GM21515 (cell line): ENCODE measurements around the gene PPP4R3A.
"Not testable (repeated sequence)": the region's sequence is repeated elsewhere in the genome, so short reads cannot be mapped to it uniquely, and the experiment has no call there.

ENCODE experiments used
- ATAC-seq: cut with Tn5 transposase; IDR thresholded peaks from one replicate; pipeline ENCODE4 v1.9.1; 2021; ENCODE audit not compliant: unreplicated experiment

The PPP4R3A gene

DNA sequence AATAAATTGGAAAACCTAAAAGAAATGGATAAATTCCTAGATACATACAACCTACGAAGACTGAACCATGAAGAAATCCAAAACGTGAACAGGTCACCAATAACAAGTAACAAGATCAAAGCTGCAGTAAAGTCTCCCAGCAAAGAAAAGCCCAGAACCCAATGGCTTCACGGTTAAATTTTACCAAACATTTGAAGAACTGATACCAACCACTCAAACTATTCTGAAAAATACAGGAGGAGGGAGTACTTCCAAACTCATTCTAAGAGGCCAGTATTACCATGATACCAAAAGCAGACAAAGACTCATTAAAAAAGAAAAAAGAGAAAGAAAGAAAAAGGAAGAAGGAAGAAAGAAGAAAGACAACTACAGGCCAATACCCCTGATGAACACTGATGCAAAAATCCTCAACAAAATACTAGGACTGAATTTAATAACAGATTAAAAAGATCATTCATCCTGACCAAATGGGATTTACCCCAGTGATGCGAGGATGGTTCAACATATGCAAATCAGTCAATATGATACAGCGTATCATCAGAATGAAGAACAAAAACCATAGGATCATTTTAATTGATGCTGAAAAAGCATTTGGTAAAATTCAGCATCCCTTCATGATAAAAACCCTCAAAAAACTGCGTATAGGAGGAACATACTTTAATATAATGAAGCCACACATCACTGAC is 65.6 kb downstream of the PPP4R3A start:
- ATAC-seq, result no peak

DNA sequence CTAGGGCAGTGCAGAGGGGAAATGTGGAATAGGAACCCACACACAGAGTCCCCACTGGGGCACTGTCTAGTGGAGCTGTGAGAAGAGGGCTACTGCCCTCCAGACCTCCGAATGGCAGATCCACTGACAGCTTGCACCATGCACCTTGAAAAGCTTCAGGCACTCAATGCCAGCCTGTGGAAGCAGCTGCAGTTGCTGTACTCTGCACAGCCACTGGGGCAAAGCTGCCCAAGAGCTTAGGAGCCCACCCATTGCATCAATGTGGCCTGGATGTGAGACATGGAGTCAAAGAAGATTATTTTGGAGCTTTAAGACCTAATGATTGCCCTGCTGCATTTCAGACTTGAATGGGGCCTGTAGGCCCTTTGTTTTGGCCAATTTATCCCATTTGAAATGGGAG is 70.8 kb downstream of the PPP4R3A start:
- ATAC-seq, result no peak

DNA sequence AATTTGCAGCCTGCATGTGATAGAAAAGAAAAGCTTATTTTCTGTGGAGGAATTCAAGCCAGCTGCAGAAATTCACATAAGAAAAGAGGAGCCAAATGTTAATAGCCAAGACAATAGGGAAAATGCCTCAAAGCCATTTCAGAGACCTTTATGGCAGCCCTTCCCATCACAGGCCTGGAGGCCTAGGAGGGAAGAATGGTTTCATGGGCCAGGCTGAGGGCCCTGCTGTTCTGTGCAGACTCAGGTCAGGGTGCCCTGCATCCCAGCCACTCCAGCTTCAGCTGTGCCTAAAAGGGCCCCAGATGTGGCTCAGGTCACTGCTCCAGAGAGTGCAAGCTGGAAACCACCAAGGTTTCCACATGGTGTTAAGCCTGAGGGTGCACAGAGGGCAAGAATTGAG is 71.3 kb downstream of the PPP4R3A start:
- ATAC-seq, result no peak

DNA sequence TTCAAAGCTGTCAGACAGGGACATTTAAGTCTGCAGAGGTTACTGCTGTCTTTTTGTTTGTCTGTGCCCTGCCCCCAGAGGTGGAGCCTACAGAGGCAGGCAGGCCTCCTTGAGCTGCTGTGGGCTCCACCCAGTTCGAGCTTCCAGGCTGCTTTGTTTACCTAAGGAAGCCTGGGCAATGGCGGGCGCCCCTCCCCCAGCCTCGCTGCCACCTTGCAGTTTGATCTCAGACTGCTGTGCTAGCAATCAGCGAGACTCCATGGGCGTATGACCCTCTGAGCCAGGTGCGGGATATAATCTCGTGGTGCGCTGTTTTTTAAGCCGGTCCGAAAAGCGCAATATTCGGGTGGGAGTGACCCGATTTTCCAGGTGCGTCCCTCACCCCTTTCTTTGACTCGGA is 73.8 kb downstream of the PPP4R3A start:
- ATAC-seq, result not testable (repeated sequence)

DNA sequence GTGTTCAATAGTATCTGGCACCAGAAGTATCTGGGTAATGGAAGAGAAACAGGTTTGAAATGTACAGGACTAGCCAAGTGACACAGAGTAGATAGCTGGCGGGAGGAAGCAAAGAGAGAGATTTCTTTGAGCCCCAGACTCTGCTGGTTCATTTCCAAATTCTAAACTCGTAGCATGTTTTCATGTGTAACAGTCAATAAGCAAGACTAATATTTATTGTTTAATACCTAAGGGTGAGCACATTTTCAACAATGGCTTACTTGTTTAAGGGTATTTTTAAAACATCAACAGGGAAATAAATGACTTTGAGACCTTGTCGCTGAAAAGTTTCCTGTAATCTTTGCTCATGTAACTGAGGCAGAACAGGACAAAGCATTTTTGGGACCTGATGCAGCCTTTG is 80.7 kb downstream of the PPP4R3A start:
- ATAC-seq, result no peak

DNA sequence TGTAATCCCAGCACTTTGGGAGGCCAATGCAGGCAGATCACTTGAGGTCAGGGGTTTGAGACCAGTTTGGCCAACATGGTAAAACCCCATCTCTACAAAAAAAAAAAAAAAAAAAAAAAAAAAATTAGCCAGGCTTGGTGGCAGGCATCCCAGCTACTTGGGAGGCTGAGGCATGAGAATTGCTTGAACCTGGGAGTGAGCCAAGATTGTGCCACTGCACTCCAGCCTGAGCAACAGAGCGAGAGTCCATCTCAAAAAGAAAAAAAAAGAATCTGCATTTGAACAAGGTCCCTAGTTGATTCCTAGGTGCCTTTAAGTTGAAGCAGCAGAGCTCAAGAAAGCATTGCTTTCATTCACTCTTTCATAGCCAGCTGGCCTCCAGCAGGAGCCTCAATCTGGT is 81.2 kb downstream of the PPP4R3A start:
- ATAC-seq, result not testable (repeated sequence)

GRCh38 chr14:91425531-91425944 is 84.6 kb downstream of the PPP4R3A start:
- not testable (repeated sequence) for ATAC-seq

GRCh38 chr14:91424813-91425530 is 85.1 kb downstream of the PPP4R3A start:
- ATAC-seq, result no peak

DNA sequence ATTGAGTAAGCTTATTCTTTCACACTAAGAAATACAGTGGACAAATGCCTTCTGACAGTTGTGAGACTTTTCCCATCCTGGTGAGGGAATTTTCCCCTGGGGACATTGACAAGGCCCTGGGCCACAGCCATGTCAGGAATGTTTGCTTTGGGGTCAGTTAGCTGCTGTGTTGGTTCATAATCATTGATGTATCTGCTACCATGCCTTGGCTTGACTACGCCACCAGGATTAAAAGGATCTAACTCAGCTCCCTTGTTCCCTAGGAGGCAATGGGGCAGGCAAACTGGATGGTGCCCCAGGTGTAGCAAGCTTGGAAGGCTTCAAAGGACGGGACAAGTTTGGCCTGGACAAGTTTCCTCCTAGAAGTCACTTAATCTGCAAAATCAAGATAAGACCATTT is 89.4 kb downstream of the PPP4R3A start:
- ATAC-seq, result no peak

- no peak for ATAC-seq
These were observed 90.7 kb downstream of the PPP4R3A start for GRCh38 chr14:91419451-91419850.

- no peak for ATAC-seq
These were observed 91.1 kb downstream of the PPP4R3A start for GRCh38 chr14:91419044-91419397.

DNA sequence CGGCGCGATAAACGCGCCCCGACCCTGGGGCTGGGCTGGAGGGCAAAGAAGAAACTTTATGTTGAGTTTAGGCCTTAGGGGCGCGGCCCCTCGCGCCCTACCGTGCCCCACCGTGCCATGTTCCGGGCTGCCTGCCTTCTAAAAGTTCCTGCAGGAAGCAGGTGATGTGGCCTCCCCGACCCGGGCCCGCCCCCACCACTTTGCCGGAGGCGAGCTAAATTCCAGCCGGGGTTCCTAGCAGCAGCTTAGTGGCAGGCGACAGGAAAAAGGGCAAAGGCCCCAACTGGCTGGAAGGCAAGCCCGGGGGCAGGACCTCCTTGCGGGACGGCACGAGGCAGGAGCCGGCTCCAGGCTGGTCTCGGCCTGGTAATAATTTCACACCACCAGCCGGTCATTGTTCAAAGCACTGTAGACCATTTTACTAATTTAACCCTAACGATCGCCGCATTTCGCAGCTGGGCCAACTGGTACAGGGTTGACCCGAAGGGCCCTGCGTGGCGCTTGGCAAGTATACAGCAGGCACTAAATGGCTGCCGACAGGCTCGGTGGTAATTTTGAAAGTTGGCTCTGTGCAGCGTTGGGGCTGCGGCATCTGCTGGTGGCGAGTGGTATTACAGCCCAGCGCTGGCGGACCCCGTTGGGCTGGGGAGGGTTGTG is 91.6 kb downstream of the PPP4R3A start:
- peak; percentile 35 for ATAC-seq

GRCh38 chr14:91417983-91418386 is 92.1 kb downstream of the PPP4R3A start:
- peak; percentile 22 for ATAC-seq

GRCh38 chr14:91417120-91417982 is 92.8 kb downstream of the PPP4R3A start, which contains the start of gene CCDC88C:
CCDC88C (minus strand) TSS chr14:91417820; CDS start chr14:91417690, 130 bp downstream.
- ATAC-seq, result peak; percentile 48

DNA sequence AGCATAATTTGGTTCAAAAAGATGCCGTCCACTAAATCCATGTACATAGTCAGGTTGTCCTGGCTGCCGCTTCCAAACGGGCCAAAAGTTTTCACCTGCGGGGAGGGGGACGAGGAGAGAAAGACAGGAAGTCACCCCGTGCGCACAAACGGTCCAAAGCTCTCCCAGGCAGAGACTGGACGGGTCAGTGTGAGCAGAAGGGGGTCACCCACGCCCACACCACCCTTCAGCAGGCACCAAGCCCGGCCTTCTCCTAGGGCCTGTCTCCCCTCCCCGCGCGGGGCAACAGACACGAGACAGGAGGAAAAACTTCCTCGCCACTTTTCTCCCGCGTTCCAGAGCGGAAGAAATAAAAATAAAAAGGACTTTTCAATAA is 93.4 kb downstream of the PPP4R3A start:
- ATAC-seq, result no peak

GRCh38 chr14:91415794-91416743 is 94.0 kb downstream of the PPP4R3A start:
- peak; percentile 57 for ATAC-seq

- ATAC-seq, result no peak
These were observed 95.7 kb downstream of the PPP4R3A start for GRCh38 chr14:91414475-91414833.

DNA sequence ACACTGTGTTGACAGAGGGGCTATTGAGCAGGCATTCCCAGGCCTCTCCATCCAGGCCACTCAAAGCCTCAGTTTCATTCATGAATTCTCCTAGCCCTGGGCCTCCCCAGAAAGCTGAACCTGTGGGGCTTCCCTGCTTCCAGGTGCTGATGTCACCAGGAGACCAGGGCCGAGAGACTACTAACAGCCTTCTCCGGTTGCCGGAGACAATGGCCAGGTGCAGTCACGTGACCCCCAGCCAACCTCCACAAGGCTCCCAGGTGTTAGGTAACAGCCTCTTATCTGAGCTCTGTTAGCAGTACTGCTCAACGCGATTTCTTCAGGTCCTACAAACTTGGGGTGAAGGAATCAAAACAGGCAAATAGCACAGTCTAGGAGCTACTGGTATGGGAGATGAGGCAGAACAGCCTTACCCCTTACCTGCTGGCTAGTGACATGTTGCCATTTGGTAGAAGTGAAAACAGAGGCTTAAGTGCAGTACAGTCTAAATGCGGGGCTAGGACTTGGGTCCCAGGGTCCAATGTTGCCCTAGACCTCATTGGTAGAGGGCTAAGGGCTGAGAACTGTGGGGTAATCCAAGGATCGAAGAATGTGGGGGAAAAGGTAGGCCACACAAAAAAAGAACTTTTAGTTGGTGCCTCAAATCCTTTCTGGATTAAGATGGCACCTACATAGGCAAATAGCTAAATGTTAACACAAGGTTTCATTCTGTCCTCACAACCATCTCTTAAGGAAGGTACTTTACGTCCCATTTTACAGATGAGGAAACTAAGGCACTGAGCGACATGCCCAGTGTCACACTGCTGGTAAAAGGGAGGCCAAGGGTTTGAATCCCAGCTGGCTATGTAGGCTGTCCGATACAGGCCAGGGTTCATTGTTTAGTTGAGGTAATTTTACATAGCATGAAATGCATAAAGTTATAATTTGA is 96.3 kb downstream of the PPP4R3A start:
- no peak for ATAC-seq

DNA sequence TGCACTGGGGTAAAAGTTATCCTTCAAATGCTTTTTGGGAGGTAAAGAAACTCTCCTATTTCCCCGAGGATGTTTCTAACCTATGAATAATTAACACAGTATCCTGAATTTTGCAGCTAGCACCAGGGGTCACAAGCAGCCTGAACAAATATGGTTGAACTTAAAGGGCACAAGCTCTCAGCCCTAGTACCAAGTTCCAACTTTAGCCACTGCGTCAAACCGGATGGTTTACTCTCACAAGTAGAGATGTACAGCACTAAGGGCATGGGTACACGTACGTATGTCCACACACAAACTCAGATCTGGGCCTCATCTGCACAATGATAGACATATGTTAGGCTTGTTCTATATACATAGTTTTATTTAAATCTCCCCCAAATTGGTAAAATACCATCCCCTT is 97.2 kb downstream of the PPP4R3A start:
- no peak for ATAC-seq
